ENCODE results near the gene FOXS1.

FOXS1 gene

DNA sequence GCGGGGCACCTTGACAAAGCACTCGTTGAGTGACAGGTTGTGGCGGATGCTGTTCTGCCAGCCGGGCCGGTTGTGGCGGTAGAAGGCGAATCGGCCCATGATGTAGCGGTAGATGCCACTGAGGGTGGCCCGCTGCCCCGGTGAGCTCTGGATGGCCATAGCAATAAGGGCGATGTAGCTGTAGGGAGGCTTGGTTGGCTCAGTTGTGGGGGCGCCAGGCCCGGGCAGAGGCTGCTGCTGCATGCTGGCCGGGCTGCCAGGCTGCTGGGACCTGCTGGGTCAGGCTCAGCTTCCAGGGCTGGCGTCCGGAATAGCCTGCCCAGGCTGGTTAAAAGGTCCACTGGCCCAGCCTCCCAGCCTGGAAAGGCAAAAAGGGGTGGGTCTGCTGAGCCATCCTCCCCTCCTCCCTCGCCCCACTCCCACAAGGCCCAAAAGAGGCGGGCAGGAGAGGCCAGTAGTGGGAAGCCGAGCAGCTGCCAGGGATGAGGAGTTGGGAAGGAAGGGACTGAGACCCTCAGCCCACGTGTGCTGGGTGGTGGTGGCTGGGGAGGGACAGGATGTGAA, at the start of gene FOXS1:
TSS of gene FOXS1 (minus strand) at position 305 of the 564 bp plus-strand sequence. CDS start at position 243, 62 bp downstream.
- DNase-seq (ENCODE audit: low read depth): no peak

DNA sequence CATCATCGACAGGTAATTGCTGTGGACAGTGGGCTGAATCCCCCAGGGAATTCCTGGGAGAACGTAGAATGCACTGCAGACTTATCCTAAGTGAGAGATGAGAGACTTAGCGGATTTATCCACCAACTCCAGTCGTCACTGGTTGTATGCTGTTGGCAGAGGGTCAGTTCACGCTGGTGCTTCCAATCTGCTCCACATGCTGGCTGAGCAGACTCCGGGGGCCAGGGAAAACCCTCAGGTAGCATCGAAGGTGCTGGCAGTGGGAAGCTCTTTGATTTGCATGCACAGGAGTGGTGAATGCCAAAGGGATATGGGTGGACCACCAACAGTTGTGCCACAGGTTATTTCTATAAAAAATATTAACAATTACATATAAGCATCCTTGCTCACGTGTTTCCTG, 45.2 kb upstream of the FOXS1 start:
- DNase-seq (ENCODE audit: low read depth): no peak

GRCh38 chr20:31883829-31884228, 38.4 kb upstream of the FOXS1 start:
- DNase-seq (ENCODE audit: low read depth): no peak

GRCh38 chr20:31881945-31882344, 36.5 kb upstream of the FOXS1 start:
- DNase-seq (ENCODE audit: low read depth): no peak

DNA sequence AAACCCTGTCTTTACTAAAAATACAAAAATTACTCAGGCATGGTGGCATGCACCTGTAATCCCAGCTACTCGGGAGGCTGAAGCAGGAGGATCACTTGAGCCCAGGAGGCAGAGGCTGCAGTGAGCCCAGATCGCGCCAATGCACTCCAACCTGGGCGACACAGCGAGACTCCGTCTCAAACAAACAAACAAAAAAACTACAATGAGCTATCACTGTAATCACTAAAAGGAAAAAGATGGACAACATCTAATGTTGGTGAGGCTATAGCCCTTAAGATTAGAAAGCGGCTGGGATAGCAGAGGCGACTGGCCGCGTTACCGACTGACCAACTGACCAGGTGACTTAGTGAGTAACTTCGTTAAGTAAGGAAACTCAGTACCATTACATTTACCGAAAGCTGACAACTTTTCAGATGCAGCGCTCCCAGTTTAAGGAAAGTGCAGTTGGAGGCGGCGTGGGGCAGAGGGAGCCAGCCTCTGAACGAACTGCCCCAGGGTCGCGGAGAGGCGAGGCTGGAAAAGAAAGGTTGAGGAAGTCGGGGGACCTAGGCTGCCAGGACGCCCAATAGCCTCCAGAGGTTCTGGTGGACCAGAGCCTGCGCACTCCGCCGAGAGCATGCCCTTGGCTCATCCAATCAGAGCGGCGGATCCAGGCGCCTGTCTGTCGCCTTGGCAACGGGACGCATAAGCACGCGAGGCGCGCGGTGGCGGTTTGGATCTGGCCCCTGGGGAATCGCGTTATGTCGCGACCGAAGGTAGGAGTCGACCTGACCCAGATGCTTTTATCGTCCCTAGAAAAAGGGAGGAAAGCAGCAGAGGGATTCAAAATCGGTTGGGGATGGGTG, 34.0 kb upstream of the FOXS1 start:
- peak; percentile 87 for DNase-seq (ENCODE audit: low read depth)

- DNase-seq (ENCODE audit: low read depth): no peak
Observed at GRCh38 chr20:31877684-31878083, 32.3 kb upstream of the FOXS1 start.

GRCh38 chr20:31875671-31876070, 30.3 kb upstream of the FOXS1 start:
- DNase-seq (ENCODE audit: low read depth): no peak

DNA sequence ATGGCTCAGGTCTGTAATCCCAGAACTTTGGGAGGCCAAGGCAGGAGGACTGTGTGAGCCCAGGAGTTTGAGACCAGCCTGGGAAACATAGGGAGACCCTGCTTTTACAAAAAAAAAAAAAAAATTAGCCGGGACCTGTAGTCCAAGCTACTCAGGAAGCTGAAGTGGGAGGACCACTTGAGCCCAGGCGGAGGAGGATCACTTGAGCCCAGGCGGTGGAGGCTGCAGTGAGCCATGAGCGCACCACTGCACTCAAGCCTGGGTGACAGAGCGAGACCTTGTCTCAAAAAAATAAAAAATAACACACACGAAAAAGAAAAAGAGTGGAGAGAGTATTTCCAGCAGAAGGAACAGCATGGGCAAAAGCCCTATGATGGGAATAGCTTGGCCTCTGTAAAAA, 27.0 kb upstream of the FOXS1 start:
- no peak for DNase-seq (ENCODE audit: low read depth)

DNA sequence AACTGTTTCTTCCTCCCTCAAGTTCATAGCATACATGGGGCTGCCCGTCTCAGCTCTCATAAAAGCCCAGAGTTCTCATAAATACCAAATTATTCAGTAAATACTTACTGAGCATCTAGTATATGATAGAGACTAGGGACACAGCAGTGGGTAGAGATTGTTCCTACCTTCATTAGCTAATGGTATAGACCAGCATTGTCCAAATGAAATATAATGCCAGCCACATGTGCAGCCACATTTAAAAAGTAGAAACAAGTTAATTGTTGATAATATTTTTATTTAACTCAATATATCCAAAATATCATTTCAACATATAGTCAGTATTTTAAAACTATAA, 26.2 kb upstream of the FOXS1 start:
- DNase-seq (ENCODE audit: low read depth): no peak

GRCh38 chr20:31870726-31871617, 25.6 kb upstream of the FOXS1 start:
- DNase-seq (ENCODE audit: low read depth): no peak

- DNase-seq (ENCODE audit: low read depth): no peak
Observed at GRCh38 chr20:31869942-31870725, 24.7 kb upstream of the FOXS1 start, which contains the start of the genes DUSP15 and TTLL9. Gene DUSP15, minus strand, starts transcription at chr20:31870527. Its CDS starts 190 bp downstream, at chr20:31870337. Gene TTLL9, plus strand, starts transcription at chr20:31870634. Its CDS starts 493 bp downstream, at chr20:31871127.

- no peak for DNase-seq (ENCODE audit: low read depth)
Observed at GRCh38 chr20:31869673-31869941, 24.2 kb upstream of the FOXS1 start.

DNA sequence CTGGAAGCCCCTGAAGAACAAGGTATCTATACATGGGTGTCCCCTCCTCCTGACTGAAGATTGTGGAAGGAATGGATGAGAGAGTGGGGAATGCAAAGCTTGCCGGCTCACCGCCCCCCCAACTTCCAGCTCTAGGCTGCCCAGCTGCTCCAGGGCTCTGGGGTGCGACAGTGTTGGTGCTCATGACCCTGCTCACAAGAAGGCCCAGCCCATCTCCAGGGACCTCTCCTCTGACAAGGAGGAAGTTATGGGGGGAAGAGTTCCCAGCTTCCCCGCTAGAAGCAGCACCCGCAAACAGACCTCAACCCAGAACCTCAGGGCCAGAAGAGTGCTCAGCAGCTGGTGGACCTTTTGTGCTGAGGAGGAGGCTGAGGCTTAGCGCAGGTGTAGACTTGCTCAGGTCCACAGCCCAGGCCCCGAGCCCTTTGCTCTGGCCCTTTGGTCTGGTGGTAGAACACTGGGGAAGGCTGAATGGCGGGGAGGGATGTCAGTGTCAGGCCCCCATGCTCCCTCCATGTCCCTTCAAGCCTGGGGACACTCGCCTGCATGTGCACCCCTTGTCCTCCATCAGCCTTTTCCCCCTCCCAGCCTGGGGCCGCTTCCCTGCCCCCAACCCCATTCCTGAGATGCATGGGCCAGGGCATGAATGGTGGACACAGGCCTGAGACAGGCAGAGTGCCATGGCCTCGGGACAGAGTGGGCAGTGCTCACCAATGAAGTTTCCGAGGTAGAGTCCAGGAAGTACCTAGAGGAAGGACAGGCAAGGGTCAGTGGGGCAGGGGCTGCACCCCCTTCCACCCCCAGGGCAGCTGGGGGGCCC, 23.7 kb upstream of the FOXS1 start:
- no peak for DNase-seq (ENCODE audit: low read depth)

- DNase-seq (ENCODE audit: low read depth): no peak
Observed at GRCh38 chr20:31866221-31866620, 20.8 kb upstream of the FOXS1 start.

DNA sequence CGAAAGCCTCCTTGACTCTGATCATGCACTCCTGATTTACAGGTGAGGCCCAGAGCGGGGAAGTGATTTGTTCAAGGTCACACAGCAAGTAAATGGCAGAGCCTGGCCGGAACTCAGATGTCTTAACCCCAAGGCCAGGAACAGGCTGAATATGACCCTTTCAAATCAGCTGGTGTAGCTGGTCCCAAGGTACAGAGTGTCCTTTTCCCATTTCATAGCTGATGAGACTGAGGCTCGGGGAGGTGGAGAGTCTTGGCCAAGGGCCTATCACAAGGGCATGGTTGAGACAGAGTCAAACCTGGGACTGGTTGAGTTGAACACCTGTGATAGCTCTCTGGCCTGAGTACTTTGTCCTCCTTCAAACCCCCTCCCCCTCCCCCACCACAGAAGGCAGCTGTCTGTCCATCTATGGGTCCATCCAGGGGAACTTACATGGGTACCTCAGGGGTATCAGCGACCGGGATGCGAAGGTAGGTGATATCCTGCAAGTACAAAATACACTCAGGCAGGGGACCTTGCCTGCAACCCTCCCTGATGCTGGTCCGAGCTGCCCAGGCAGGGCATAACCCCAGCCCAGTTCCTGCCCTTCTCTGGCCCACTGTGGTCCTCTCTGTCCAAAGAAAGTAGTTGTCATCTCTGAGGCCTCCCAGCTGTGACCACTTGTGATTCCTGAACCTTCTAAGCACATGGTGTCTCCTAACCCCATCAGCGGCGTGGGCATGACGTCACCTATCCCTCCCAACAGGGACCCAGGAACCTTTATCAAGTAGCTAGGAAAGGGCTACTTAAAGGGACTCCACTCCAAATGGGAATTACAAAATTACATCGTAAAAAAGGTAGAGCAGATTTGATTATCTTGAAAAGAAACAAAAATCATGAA, 19.4 kb upstream of the FOXS1 start:
- no peak for DNase-seq (ENCODE audit: low read depth)

DNA sequence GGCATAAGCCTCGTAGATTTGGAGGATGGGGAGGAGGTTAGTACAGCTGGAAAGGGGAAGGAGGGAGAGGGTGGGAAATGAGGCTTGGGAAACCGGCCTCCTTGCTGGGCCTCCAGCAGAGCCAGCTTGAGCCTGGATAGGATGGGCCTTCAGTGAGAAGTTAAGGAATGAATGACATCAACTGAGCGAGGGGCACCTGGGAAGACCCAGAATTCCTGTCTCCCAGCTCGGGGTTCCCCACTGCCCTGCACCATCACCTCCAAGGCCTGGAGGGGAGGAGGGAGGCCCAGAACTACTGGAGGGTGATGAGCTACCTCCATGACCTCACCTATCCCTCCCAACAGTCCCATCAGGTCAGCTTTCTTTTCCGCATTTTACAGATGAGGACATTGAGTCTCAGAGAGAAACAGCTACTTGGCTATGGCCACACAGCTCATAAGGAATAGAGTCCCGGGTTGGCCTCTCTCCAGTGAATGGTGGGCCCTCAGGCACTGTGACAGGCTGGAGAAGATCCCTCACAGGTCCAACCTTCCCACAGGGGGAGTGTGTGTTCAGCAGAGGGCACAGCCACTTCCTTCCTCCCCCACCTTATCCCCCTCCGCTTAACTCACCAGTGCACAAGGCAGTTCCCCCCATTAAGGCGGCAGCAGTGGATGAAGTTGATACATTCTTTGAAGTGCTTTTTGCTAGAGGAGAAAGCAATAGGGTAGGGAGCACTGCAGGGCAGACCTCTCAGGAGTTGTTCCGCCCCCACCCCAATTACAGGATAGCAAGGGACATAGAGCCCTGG, 18.1 kb upstream of the FOXS1 start:
- DNase-seq (ENCODE audit: low read depth): no peak

- DNase-seq (ENCODE audit: low read depth): no peak
Observed at GRCh38 chr20:31862506-31862905, 17.1 kb upstream of the FOXS1 start.

DNA sequence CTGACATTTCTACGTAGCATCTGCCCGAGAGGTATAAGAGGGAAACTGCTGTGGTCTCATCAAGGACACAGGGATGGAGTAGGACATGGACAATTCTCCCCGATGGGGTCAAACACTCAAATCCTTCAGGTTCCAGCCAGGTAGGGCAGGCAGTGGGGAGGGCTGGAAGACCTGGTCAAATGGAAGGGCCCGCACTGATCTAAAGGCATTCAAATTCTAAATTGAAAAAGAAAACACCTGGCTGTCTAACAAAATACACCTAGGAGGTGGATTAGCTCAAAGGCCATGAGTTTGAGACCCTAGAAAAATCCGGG, 16.7 kb upstream of the FOXS1 start:
- DNase-seq (ENCODE audit: low read depth): no peak

- no peak for DNase-seq (ENCODE audit: low read depth)
Observed at GRCh38 chr20:31861385-31862156, 16.2 kb upstream of the FOXS1 start.
